DMS79 (cell line): Measurements from ENCODE around the gene CEBPZOS.
"Not testable (repeated sequence)": the region's sequence is repeated elsewhere in the genome, so short reads cannot be mapped to it uniquely, and the experiment has no call there.

Experiments used
- DNase-seq: peaks from one replicate; lab custom pipeline; 2025; lab: John Stamatoyannopoulos, UW

CEBPZOS gene

GRCh38 chr2:37191253-37191652, 5.0 kb upstream of the CEBPZOS start:
- no peak for DNase-seq

GRCh38 chr2:37191747-37192146, 4.5 kb upstream of the CEBPZOS start:
- DNase-seq: no peak

GRCh38 chr2:37192551-37192950, 3.7 kb upstream of the CEBPZOS start:
- DNase-seq: no peak

GRCh38 chr2:37195862-37196319, 405 bp upstream of the CEBPZOS start:
- not testable (repeated sequence) for DNase-seq

GRCh38 chr2:37198681-37199065, 2.4 kb downstream of the CEBPZOS start:
- no peak for DNase-seq

- no peak for DNase-seq
Observed at GRCh38 chr2:37201208-37201607, 4.9 kb downstream of the CEBPZOS start.

- no peak for DNase-seq
Observed at GRCh38 chr2:37201766-37202165, 5.5 kb downstream of the CEBPZOS start.

- no peak for DNase-seq
Observed at GRCh38 chr2:37203708-37204107, 7.4 kb downstream of the CEBPZOS start.

GRCh38 chr2:37205071-37205661, 8.9 kb downstream of the CEBPZOS start:
- not testable (repeated sequence) for DNase-seq

- DNase-seq: no peak
Observed at GRCh38 chr2:37205689-37206341, 9.5 kb downstream of the CEBPZOS start.

- not testable (repeated sequence) for DNase-seq
Observed at GRCh38 chr2:37206760-37207159, 10.5 kb downstream of the CEBPZOS start.

GRCh38 chr2:37211212-37211611, 14.9 kb downstream of the CEBPZOS start:
- DNase-seq: no peak

- no peak for DNase-seq
Observed at GRCh38 chr2:37211939-37212338, 15.6 kb downstream of the CEBPZOS start.

GRCh38 chr2:37215250-37215649, 19.0 kb downstream of the CEBPZOS start:
- no peak for DNase-seq

GRCh38 chr2:37219046-37219445, 22.8 kb downstream of the CEBPZOS start:
- DNase-seq: no peak

GRCh38 chr2:37223131-37223530, 26.8 kb downstream of the CEBPZOS start:
- no peak for DNase-seq

GRCh38 chr2:37224063-37224462, 27.8 kb downstream of the CEBPZOS start:
- no peak for DNase-seq

- DNase-seq: not testable (repeated sequence)
Observed at GRCh38 chr2:37225129-37225528, 28.8 kb downstream of the CEBPZOS start.

GRCh38 chr2:37226863-37227262, 30.6 kb downstream of the CEBPZOS start:
- DNase-seq: no peak

- no peak for DNase-seq
Observed at GRCh38 chr2:37228788-37229187, 32.5 kb downstream of the CEBPZOS start.

- DNase-seq: no peak
Observed at GRCh38 chr2:37230581-37230980, 34.3 kb downstream of the CEBPZOS start.

GRCh38 chr2:37231241-37232130, 35.2 kb downstream of the CEBPZOS start, which contains the start of the genes CEBPZ and NDUFAF7:
TSS of gene CEBPZ (minus strand) at chr2:37231596. CDS start at chr2:37231567, 29 bp downstream.
TSS of gene NDUFAF7 (plus strand) at chr2:37231658. CDS start at chr2:37231706, 48 bp downstream.
- DNase-seq: peak; percentile 78
